Hepatocyte (in vitro differentiated cells): Measurements from ENCODE around the gene TWIST2. TPM values are rescaled to one million over a fixed set of nuclear protein-coding genes. Genes with fewer than 3 reads are reported as not detected.

ENCODE experiments used
- DNase-seq: peaks from one replicate; pipeline ENCODE4 v3.0.0-alpha.2; 2016; ENCODE audit warnings: low spot score
- H2AFZ ChIP-seq: fragments of 200-600 bp; sonication (generic); 2 replicates; pipeline ENCODE4 v1.6.0; 2016; ENCODE audit warnings: antibody characterized with exemption, mild to moderate bottlenecking
- H3K27ac ChIP-seq: fragments of 200-600 bp; sonication (generic); 2 replicates; pipeline ENCODE4 v1.5.1; 2016; ENCODE audit warnings: mild to moderate bottlenecking
- H3K27me3 ChIP-seq: fragments of 200-600 bp; sonication (generic); 2 replicates; pipeline ENCODE4 v1.6.1; 2016
- H3K36me3 ChIP-seq: fragments of 200-600 bp; sonication (generic); replicated peaks from 2 replicates; pipeline ENCODE4 v1.5.1; 2016; ENCODE audit warnings: low read depth; ENCODE audit not compliant: insufficient read depth
- H3K4me1 ChIP-seq: fragments of 200-600 bp; sonication (generic); 2 replicates; pipeline ENCODE4 v1.5.1; 2016; ENCODE audit warnings: mild to moderate bottlenecking, moderate library complexity; ENCODE audit not compliant: insufficient read depth
- H3K4me2 ChIP-seq: fragments of 200-600 bp; sonication (generic); 2 replicates; pipeline ENCODE4 v1.6.0; 2016
- H3K4me3 ChIP-seq: fragments of 200-600 bp; sonication (generic); 2 replicates; pipeline ENCODE4 v1.5.1; 2016; ENCODE audit warnings: mild to moderate bottlenecking
- H3K79me2 ChIP-seq: fragments of 200-600 bp; sonication (generic); 2 replicates; pipeline ENCODE4 v1.6.0; 2017; ENCODE audit warnings: mild to moderate bottlenecking
- H3K9me2 ChIP-seq: fragments of 200-600 bp; sonication (generic); replicated peaks from 2 replicates; pipeline ENCODE4 v1.6.0; 2017; ENCODE audit warnings: mild to moderate bottlenecking; ENCODE audit not compliant: insufficient read depth
- H3K9me3 ChIP-seq: fragments of 200-600 bp; sonication (generic); 2 replicates; pipeline ENCODE4 v1.5.1; 2016; ENCODE audit warnings: low read depth, mild to moderate bottlenecking
- H4K20me1 ChIP-seq: fragments of 200-600 bp; sonication (generic); 2 replicates; pipeline ENCODE4 v1.6.0; 2016; ENCODE audit warnings: mild to moderate bottlenecking; ENCODE audit not compliant: insufficient read depth, poor library complexity, severe bottlenecking
- EZH2 ChIP-seq: fragments of 200-600 bp; sonication (generic); IDR thresholded peaks from 2 replicates; pipeline ENCODE4 v1.6.1; 2016; ENCODE audit warnings: antibody characterized with exemption, mild to moderate bottlenecking, borderline replicate concordance
- EZH2phosphoT487 ChIP-seq: fragments of 200-600 bp; sonication (generic); IDR thresholded peaks from one replicate; pipeline ENCODE4 v1.6.1; 2018; ENCODE audit warnings: antibody characterized with exemption, mild to moderate bottlenecking, low read depth, moderate library complexity; ENCODE audit not compliant: unreplicated experiment, severe bottlenecking
- WGBS: methylation state at CpG from one replicate; pipeline ENCODE4 v1.1.6; 2016; ENCODE audit warnings: low lambda C conversion rate; ENCODE audit errors: missing lambda C conversion rate; 5-methylcytosine and 5-hydroxymethylcytosine counted together
- polyA plus RNA-seq: library from polyadenylated mRNA; unstranded; fragments of >200 nt; fragmentation: Nextera tagmentation; extraction: Ambion mirVana; gene quantifications from 2 replicates; pipeline ENCODE4 v1.2.1, GENCODE V29; 2016
- total RNA-seq: library from RNA; depleted of rRNA; stranded (reverse); fragments of >200 nt; gene quantifications from 2 replicates; pipeline ENCODE4 v1.2.3, GENCODE V29; 2014
- TF ChIP-seq, protein P1 (sequence below): fragments of 200-600 bp; sonication (generic); IDR thresholded peaks from 2 replicates; pipeline ENCODE4 v1.5.1; 2016; ENCODE audit warnings: antibody characterized with exemption, mild to moderate bottlenecking; ENCODE audit not compliant: poor library complexity

TWIST2 gene
- total and polyA plus RNA-seq, 2 experiments from 2014 or later: 13.5 to 19.7 TPM

DNA sequence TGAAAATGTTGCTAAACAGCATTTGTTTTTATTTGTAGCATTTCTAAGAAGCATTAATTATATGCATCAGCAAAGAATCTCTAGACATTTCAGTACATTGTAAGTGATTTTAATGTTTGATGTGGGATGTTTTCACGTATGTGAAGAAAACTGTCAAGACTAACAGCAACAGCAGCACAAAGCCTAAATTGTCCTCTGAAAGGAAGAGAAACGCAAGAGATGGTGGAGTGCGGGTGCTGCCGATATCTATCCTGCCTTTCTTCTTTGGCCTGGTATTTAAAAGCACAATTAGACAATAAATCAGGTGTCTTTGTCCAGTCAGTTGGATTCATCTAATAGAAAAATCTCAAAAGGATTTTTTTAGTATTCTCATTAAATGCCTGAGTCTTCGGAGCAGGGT lies 3.1 kb downstream of the TWIST2 start:
- no peak for TF ChIP-seq EZH2
- TF ChIP-seq EZH2phosphoT487: no peak
- TF ChIP-seq, protein P1, sequence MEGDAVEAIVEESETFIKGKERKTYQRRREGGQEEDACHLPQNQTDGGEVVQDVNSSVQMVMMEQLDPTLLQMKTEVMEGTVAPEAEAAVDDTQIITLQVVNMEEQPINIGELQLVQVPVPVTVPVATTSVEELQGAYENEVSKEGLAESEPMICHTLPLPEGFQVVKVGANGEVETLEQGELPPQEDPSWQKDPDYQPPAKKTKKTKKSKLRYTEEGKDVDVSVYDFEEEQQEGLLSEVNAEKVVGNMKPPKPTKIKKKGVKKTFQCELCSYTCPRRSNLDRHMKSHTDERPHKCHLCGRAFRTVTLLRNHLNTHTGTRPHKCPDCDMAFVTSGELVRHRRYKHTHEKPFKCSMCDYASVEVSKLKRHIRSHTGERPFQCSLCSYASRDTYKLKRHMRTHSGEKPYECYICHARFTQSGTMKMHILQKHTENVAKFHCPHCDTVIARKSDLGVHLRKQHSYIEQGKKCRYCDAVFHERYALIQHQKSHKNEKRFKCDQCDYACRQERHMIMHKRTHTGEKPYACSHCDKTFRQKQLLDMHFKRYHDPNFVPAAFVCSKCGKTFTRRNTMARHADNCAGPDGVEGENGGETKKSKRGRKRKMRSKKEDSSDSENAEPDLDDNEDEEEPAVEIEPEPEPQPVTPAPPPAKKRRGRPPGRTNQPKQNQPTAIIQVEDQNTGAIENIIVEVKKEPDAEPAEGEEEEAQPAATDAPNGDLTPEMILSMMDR: no peak
- H3K79me2 ChIP-seq: peaks cover 45% of the 10 kb centered on the region
- H4K20me1 ChIP-seq: no peaks in the 10 kb centered on the region
- H3K4me2 ChIP-seq: peak overlapping the region; percentile 87
- peaks cover 11% of the 10 kb centered on the region for H3K4me1 ChIP-seq
- H3K9me3 ChIP-seq: no peaks in the 10 kb centered on the region
- no peak for DNase-seq
- peaks cover 56% of the 10 kb centered on the region for H3K27me3 ChIP-seq
- H3K4me3 ChIP-seq: peak overlapping the region; percentile 36
- H3K27ac ChIP-seq: no peak overlapping the region
- no peaks in the 10 kb centered on the region for H3K36me3 ChIP-seq
- 75% methylated on average over 5 of the region's 5 CpGs for WGBS
- no peaks in the 10 kb centered on the region for H3K9me2 ChIP-seq
- H2AFZ ChIP-seq: no peak overlapping the region

DNA sequence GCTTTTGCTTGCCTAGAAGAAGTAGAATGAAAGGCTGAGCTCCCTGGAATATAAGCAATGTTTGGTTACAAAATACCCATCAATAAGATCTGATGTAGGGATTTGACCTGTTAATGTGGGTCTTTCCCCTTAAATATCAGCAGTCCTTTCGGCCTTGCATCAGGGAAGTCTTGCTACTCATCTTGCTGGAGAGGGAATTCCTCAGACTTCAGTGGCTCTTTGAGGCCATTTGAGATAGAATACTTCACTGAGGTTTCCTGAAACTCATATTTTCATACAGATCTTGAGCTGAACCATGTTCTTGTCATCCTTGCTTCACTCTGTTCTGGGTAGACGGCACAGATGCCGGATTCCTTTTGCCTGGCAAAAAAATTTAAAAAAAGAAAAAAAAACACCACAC lies 3.9 kb downstream of the TWIST2 start:
- H3K79me2 ChIP-seq: peaks cover 48% of the 10 kb centered on the region
- H3K27me3 ChIP-seq: peaks cover 49% of the 10 kb centered on the region
- no peak overlapping the region for H3K4me3 ChIP-seq

DNA sequence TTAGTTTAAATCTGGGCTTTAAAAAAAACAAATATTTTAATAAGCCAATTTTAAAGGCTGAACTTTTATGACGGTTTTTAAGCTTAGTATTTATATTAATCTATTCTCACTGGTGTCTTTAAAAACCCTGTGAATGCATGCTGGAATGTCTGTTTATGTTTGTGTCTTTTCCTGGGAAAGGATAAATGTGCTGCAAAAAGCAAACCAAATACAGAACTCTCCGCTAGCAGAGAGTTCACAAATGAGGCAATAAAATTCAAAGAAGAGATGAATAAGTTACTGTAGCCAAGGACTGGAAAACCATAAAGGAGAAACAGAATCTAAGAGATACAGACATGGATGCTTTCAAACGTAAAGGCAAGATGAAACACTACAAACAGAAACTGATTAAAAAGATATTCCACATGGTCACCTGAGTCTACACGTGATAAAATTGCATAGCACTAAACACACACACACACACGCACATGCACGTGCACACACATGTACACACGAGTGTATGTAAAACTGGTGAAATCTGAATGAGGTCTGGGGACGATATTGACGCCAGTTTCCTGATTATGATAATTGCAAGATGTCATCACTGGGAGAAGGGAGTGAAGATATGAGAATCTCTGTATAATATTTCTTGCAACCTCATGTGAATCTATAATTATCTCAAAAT lies 4.5 kb downstream of the TWIST2 start:
- Histone ChIP-seq H3K4me1 (peaks cover 4% of the 10 kb centered on the region), H3K9me3 (no peaks in the 10 kb centered on the region), H4K20me1 (no peaks in the 10 kb centered on the region), H2AFZ (no peak overlapping the region), H3K4me2 (peak overlapping the region; percentile 87), H3K4me3 (no peak overlapping the region), H3K79me2 (peaks cover 48% of the 10 kb centered on the region), H3K27ac (peak overlapping the region; percentile 25), H3K27me3 (peaks cover 43% of the 10 kb centered on the region), H3K36me3 (no peaks in the 10 kb centered on the region), H3K9me2 (no peaks in the 10 kb centered on the region)
- no peak for TF ChIP-seq EZH2phosphoT487
- TF ChIP-seq, protein P1: no peak
- TF ChIP-seq EZH2: no peak
- 54% methylated on average over 9 of the region's 9 CpGs for WGBS
- DNase-seq: no peak

More for the DNA sequence above, 3.9 kb downstream of the TWIST2 start:
- 59% methylated on average over 3 of the region's 3 CpGs for WGBS
- Histone ChIP-seq H3K4me2 (peak overlapping the region; percentile 87), H2AFZ (no peak overlapping the region), H3K9me2 (no peaks in the 10 kb centered on the region), H3K4me1 (peaks cover 10% of the 10 kb centered on the region), H3K36me3 (no peaks in the 10 kb centered on the region), H3K27ac (peak overlapping the region; percentile 25), H3K9me3 (no peaks in the 10 kb centered on the region), H4K20me1 (no peaks in the 10 kb centered on the region)
- no peak for TF ChIP-seq EZH2
- TF ChIP-seq, protein P1: no peak
- no peak for TF ChIP-seq EZH2phosphoT487
- DNase-seq: no peak

DNA sequence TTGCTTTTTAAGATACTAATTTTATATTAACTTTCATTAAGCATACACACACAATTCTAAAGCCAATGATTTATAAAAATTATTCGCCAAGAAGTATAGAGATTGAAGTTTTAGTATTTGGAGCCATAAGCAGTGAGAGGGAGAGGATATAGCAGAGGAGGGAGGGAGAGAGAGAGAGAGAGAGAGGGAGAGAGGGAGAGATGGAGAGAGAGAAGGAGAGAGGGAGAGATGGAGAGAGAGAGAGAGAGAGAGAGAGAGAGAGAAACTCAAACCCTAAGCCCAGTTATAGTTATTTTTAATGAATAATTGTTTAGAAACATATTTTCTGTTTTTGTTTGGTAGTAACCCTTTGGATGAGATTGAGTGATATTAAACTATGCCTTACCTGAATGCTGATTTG lies 5.3 kb downstream of the TWIST2 start:
- no peak overlapping the region for H3K4me3 ChIP-seq
- peaks cover 38% of the 10 kb centered on the region for H3K27me3 ChIP-seq
- no peak overlapping the region for H3K27ac ChIP-seq
- DNase-seq: no peak
- TF ChIP-seq EZH2phosphoT487: no peak
- TF ChIP-seq EZH2: no peak
- TF ChIP-seq, protein P1: no peak
- 94% methylated on average over 1 of the region's 1 CpG for WGBS
- H4K20me1 ChIP-seq: no peaks in the 10 kb centered on the region
- H3K9me2 ChIP-seq: no peaks in the 10 kb centered on the region
- peaks cover 53% of the 10 kb centered on the region for H3K79me2 ChIP-seq
- peak overlapping the region; percentile 47 for H3K4me2 ChIP-seq
- no peak overlapping the region for H2AFZ ChIP-seq
- H3K9me3 ChIP-seq: no peaks in the 10 kb centered on the region
- no peaks in the 10 kb centered on the region for H3K36me3 ChIP-seq
- H3K4me1 ChIP-seq: peaks cover 4% of the 10 kb centered on the region
